NCI-H2171 (cell line): ENCODE measurements around the gene RREB1.
A peak's percentile ranks its signal among the peaks of the same experiment; 100 is the strongest.
"Not testable (repeated sequence)": the region's sequence is repeated elsewhere in the genome, so short reads cannot be mapped to it uniquely, and the experiment has no call there.

Experiments
- DNase-seq: peaks from one replicate; lab custom pipeline; 2025; lab: John Stamatoyannopoulos, UW

The RREB1 gene

GRCh38 chr6:7144872-7145584 lies 37.3 kb downstream of the RREB1 start:
- no peak for DNase-seq

GRCh38 chr6:7145585-7145884 lies 37.8 kb downstream of the RREB1 start:
- no peak for DNase-seq

- DNase-seq, result no peak
Measured at GRCh38 chr6:7145885-7146828, 38.4 kb downstream of the RREB1 start.

- no peak for DNase-seq
Measured at GRCh38 chr6:7147051-7147671, 39.4 kb downstream of the RREB1 start.

GRCh38 chr6:7148100-7148822 lies 40.5 kb downstream of the RREB1 start:
- no peak for DNase-seq

GRCh38 chr6:7150381-7151064 lies 42.8 kb downstream of the RREB1 start:
- peak; percentile 93 for DNase-seq

GRCh38 chr6:7151381-7151780 lies 43.6 kb downstream of the RREB1 start:
- no peak for DNase-seq

- DNase-seq, result no peak
Measured at GRCh38 chr6:7152462-7152861, 44.7 kb downstream of the RREB1 start.

- DNase-seq, result no peak
Measured at GRCh38 chr6:7153789-7154188, 46.0 kb downstream of the RREB1 start.

- DNase-seq, result no peak
Measured at GRCh38 chr6:7154341-7155139, 46.8 kb downstream of the RREB1 start.

- no peak for DNase-seq
Measured at GRCh38 chr6:7155871-7156579, 48.3 kb downstream of the RREB1 start.

GRCh38 chr6:7156643-7157278 lies 49.0 kb downstream of the RREB1 start:
- DNase-seq, result no peak

GRCh38 chr6:7157307-7157706 lies 49.5 kb downstream of the RREB1 start:
- not testable (repeated sequence) for DNase-seq

GRCh38 chr6:7157752-7158616 lies 50.2 kb downstream of the RREB1 start:
- no peak for DNase-seq

- no peak for DNase-seq
Measured at GRCh38 chr6:7159790-7160525, 52.2 kb downstream of the RREB1 start.

- DNase-seq, result no peak
Measured at GRCh38 chr6:7161253-7161623, 53.5 kb downstream of the RREB1 start.

GRCh38 chr6:7161845-7162244 lies 54.1 kb downstream of the RREB1 start:
- no peak for DNase-seq

- no peak for DNase-seq
Measured at GRCh38 chr6:7163661-7164071, 55.9 kb downstream of the RREB1 start.
